ENCODE data around the gene RASAL1.

DNA sequence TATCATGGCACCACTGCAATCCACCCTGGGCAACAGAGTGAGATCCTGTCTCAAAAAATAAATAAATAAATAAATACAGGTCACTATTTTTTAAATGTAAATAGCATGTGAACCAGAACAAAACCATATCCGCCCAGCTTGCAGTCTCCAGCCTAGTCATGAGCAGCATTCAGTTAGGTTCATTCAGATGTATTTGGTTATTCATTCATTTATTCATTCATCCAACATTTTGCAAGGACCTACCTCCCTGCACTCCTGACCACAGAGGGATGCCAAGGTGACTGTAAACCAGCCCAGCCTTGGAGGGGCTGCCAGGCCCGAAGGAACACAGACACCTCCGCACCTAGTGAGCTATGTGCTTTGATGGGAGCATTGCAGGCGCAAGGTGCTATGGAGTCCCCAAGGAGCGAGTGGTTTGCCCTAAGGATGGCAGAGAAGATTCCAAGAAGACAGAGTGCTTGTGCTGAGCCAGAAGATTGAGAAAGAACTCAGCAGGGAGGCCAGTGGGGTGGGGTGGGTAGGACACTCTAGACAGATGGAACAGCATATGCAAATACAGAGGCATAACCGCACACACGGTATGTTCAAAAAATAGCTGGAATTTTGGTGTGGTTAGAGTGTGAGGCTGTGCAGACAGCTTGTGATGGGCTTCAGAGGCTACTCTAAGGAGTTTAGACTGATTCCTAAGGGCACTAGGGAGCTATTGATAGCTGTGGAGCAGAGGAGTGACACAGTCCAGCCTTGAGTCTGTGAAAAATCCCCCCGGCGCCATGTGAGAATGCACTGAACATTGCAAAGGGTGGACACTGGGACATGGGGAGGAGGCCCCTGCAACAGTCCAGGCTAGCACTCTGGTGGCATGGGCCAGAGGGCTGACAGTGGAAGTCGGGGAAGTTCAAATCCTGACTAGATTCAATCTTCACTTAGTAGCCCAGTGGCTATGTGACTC lies 67.3 kb downstream of the RASAL1 start:
- TF ChIP-seq, protein P1, sequence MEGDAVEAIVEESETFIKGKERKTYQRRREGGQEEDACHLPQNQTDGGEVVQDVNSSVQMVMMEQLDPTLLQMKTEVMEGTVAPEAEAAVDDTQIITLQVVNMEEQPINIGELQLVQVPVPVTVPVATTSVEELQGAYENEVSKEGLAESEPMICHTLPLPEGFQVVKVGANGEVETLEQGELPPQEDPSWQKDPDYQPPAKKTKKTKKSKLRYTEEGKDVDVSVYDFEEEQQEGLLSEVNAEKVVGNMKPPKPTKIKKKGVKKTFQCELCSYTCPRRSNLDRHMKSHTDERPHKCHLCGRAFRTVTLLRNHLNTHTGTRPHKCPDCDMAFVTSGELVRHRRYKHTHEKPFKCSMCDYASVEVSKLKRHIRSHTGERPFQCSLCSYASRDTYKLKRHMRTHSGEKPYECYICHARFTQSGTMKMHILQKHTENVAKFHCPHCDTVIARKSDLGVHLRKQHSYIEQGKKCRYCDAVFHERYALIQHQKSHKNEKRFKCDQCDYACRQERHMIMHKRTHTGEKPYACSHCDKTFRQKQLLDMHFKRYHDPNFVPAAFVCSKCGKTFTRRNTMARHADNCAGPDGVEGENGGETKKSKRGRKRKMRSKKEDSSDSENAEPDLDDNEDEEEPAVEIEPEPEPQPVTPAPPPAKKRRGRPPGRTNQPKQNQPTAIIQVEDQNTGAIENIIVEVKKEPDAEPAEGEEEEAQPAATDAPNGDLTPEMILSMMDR (conservative IDR thresholded peaks at IDR 0.05 in 1 of 2, IDR thresholded peaks at IDR 0.05 in 1 of 2; ENCODE audit: low read depth in 1 of 2, low read length in 2 of 2) = no peak
- no peak for TF ChIP-seq EZH2 (IDR thresholded peaks at IDR 0.05; ENCODE audit: low read length, missing control alignments)

Measured in fibroblast of lung (primary cell).